Colonic mucosa (tissue), 4 donors: ENCODE data around the gene VIPAS39. TPM values are rescaled to one million over a fixed set of nuclear protein-coding genes. Genes with fewer than 3 reads are reported as not detected.

Source experiments
- DNase-seq: peaks from one replicate; pipeline ENCODE4 v3.0.0-alpha.2; 2020
- H3K27ac ChIP-seq: fragments of 200-600 bp; one replicate; pipeline ENCODE4 v1.8.0; 2021
- H3K27me3 ChIP-seq: fragments of 200-600 bp; one replicate; pipeline ENCODE4 v1.8.0; 2021
- H3K36me3 ChIP-seq: fragments of 200-600 bp; one replicate; pipeline ENCODE4 v1.8.0; 2021
- H3K4me1 ChIP-seq: fragments of 200-600 bp; one replicate; pipeline ENCODE4 v1.8.0; 2021; ENCODE audit warnings: mild to moderate bottlenecking
- H3K4me3 ChIP-seq: fragments of 200-600 bp; one replicate; pipeline ENCODE4 v1.8.0; 2021
- H3K9ac ChIP-seq, 2 donors: one replicate each; pipeline ENCODE4 v1.7.0; 2013; ENCODE audit warnings: control low read depth in 2 of 2, low read depth in 2 of 2, low read length in 2 of 2
- H3K9me3 ChIP-seq: fragments of 200-600 bp; one replicate; pipeline ENCODE4 v1.8.0; 2021
- CTCF ChIP-seq: fragments of 200-600 bp; IDR thresholded peaks from one replicate; pipeline ENCODE4 v1.8.0; 2022; ENCODE audit warnings: antibody characterized with exemption, mild to moderate bottlenecking
- intact Hi-C: fragments of 100-400 bp; cut with DNase I; formaldehyde crosslinking; loops from one replicate; pipeline ENCODE4 v1.14.1; 2022
- total RNA-seq, 2 donors: library from RNA; stranded (reverse); fragmentation: NEBNext Ultra II Directional in 1 of 2; extraction: Animal tissue kit (Norgen Biotek cat#: 25700) in 1 of 2; gene quantifications; one replicate each; pipeline ENCODE4 v1.2.1, GENCODE V29; 2021
- donor health status: healthy.
- donor health status: DM: no; HTN: no; CAD: no.
- donor health status: DM: no; HTN: no; CAD: no.

VIPAS39 gene
- total RNA-seq, 2 donors from 2014 or later = 16.3 to 17.5 TPM

- Histone ChIP-seq H3K4me1 (no peaks in the 10 kb centered on the region), H3K36me3 (no peaks in the 10 kb centered on the region), H3K9me3 (no peaks in the 10 kb centered on the region), H3K27me3 (no peaks in the 10 kb centered on the region), H3K9ac (no peak overlapping the region), H3K27ac (no peak overlapping the region), H3K4me3 (no peak overlapping the region)
- DNase-seq = no peak
- no peak for TF ChIP-seq CTCF
- intact Hi-C loops = no loop called here
These were observed 20.6 kb upstream of the VIPAS39 start for GRCh38 chr14:77478029-77478428.

DNA sequence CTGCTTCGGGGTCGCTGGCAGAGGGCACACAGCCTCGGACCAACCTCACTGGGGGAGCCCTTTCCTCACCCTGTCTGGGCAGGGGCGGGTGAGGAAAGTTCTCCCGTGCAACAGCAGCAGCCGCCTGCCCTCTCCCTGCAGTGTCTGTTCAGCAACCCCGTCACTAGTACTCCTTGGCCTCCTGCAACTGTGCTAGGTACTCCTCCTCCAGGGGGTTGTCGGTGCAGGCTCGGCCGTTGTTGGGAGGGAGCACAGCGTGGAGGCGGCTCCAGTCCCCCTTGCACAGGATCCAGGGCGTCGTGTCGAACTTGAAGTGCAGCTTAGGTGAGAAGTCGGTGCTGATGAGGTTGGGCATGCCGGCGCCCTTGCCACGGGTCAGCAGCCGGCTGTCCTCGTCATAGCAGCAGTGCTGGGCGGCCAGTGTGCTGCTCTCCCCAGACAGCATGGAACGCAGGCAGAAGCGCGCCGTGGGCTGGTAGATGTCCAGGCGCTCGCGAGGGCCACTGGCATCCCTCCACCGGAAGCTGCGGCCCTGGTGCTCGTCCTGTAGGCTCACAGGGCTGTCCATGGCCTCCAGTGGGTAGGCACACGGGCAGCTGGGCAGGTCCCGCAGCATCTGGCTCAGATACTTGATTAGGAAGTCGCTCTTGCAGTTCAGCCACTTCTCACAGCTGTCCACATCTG, 18.2 kb upstream of the VIPAS39 start:
- Histone ChIP-seq H3K9ac (no peak overlapping the region), H3K4me3 (no peak overlapping the region), H3K27me3 (no peaks in the 10 kb centered on the region), H3K27ac (no peak overlapping the region), H3K36me3 (no peaks in the 10 kb centered on the region), H3K4me1 (no peaks in the 10 kb centered on the region), H3K9me3 (no peaks in the 10 kb centered on the region)
- intact Hi-C loops = no loop called here
- TF ChIP-seq CTCF = no peak
- no peak for DNase-seq

- no peak overlapping the region for H3K4me3 ChIP-seq
- no peaks in the 10 kb centered on the region for H3K9me3 ChIP-seq
- no peak overlapping the region for H3K9ac ChIP-seq
- no peaks in the 10 kb centered on the region for H3K4me1 ChIP-seq
- no peak overlapping the region for H3K27ac ChIP-seq
- no peak for TF ChIP-seq CTCF
- no peak for DNase-seq
- intact Hi-C loops = no loop called here
- H3K36me3 ChIP-seq = no peaks in the 10 kb centered on the region
- H3K27me3 ChIP-seq = no peaks in the 10 kb centered on the region
These were observed 17.2 kb upstream of the VIPAS39 start for GRCh38 chr14:77474479-77475177.

GRCh38 chr14:77473921-77474320, 16.5 kb upstream of the VIPAS39 start:
- no peaks in the 10 kb centered on the region for H3K27me3 ChIP-seq
- no peaks in the 10 kb centered on the region for H3K4me1 ChIP-seq
- no peak for TF ChIP-seq CTCF
- no peak overlapping the region for H3K27ac ChIP-seq
- H3K36me3 ChIP-seq = no peaks in the 10 kb centered on the region
- H3K9ac ChIP-seq = no peak overlapping the region
- H3K4me3 ChIP-seq = no peak overlapping the region
- no peaks in the 10 kb centered on the region for H3K9me3 ChIP-seq
- DNase-seq = no peak
- intact Hi-C loops = no loop called here

- peak overlapping the region; percentile 57 for H3K27ac ChIP-seq
- no peaks in the 10 kb centered on the region for H3K27me3 ChIP-seq
- DNase-seq = peak; percentile 80
- H3K9ac ChIP-seq = no peak overlapping the region
- no peaks in the 10 kb centered on the region for H3K9me3 ChIP-seq
- H3K36me3 ChIP-seq = peaks cover 4% of the 10 kb centered on the region
- intact Hi-C loops = no loop called here
- no peak for TF ChIP-seq CTCF
- no peak overlapping the region for H3K4me3 ChIP-seq
- H3K4me1 ChIP-seq = no peaks in the 10 kb centered on the region
These were observed 12.9 kb upstream of the VIPAS39 start for GRCh38 chr14:77470224-77470870.
